Occipital lobe (tissue), 2 donors: ENCODE measurements around the gene TFAP2A. TPM values are rescaled to one million over a fixed set of nuclear protein-coding genes. Genes with fewer than 3 reads are reported as not detected.

Experiments used
- DNase-seq: peaks from one replicate; lab custom pipeline; 2025; lab: John Stamatoyannopoulos, UW
- total RNA-seq: library from RNA; depleted of rRNA; stranded (reverse); fragments of >200 nt; gene quantifications from one replicate; pipeline ENCODE4 v1.2.3, GENCODE V29; 2014

The TFAP2A gene
- total RNA-seq, 1 donor from 2014 or later, result not detected

DNA sequence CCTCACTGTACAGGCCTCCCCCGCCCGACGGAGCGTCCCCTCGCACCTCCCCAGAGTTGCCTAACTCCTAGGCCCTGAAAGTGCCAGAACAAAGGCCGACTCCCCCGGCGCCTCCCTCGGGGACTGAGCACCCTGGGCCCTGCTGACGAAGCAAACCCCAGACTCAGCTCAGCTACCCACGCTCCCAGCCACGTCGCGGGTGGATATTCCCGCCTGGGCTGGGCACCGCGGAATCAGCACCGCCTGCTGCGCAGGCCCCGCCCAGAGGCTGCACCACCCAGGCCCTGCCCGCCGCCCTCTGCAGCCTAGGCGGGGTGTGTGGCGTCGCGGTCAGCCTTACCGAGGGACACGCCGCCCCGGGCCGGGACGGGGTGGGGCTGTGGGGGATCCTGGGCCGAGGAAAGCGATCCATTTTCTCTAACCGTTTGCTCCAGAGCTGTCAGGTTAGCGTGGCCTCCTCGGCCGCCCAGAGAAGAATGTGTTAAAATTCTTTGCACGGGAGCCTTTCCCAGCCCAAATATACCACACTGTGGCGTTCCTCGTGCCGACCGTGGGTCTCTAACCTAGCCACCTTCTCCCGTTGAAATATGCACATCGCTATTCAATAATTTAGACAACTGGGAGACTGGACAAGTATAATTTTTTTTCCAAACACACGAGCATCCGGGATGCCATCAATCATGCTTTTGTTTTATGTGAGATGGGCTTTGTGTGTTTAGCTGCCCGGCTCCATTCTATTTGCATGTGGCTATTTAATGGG, 31.4 kb downstream of the TFAP2A start:
- DNase-seq, result no peak

DNA sequence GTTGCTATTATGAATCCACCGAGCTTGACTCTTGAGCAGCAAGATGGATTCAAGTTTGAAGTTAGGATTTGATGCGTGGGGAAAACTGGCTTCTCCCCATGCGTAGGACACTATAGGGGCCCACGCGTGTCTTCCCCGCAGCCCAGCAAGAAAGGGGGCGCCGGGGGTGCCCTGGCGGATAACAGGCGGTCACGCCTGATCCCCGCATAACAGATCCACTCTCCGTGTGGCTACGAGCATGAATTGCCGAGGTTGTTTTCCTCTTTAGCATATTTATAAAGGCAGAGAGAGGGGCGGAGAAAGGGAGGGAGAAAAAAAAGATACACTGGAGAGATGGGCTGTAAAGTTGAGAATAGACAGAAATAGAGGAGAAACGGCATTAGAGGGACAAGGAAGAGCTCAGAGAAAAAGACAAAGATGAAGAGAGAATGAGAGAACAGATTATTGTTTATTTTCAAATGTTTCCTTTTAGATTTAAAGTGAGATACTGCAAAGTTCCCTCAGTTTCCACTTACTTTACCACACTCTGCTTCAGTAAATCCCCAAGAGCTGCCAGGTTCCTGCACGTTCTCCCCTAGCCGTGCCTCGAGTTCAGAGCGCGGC, 32.0 kb downstream of the TFAP2A start:
- no peak for DNase-seq

GRCh38 chr6:10382322-10382721, 32.6 kb downstream of the TFAP2A start:
- DNase-seq, result no peak

- DNase-seq, result no peak
Observed at GRCh38 chr6:10381830-10382208, 33.1 kb downstream of the TFAP2A start.

DNA sequence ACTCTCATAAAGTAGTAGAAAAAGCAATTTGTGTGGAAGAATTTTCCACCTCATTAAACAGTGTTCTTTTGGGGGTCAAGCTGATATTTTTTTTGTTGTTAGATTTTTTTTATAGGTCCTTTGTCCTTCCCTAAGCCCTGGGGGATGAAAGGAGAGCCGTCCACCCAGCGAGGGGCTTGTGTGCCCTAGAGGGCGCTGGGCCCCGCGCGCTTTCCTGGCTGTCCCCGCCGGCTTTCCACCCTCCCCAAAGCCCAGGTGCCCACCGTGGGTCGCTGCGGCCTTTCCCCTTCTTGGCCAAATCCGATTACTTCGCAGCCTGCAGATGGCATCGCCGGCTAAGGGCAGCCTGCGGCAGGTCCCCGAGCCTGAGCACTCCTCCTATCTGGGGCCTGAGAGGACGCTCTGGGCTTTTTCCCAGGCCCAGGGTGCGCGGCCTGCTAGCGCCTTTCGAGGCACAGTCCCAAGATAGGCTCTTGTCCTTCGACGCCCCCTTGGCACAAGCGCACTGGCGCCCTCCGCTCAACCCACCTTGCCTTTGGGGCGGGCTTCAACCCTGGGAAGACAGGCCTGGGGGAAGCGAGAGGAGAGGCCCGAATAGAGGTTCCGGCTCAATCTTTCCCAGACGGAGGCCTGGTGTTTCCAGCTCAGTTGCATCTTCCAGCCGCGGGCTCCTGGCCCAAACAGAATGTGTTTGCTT, 33.6 kb downstream of the TFAP2A start:
- DNase-seq, result no peak

- no peak for DNase-seq
Observed at GRCh38 chr6:10375391-10375969, 39.4 kb downstream of the TFAP2A start.

- no peak for DNase-seq
Observed at GRCh38 chr6:10373642-10374359, 41.1 kb downstream of the TFAP2A start.

DNA sequence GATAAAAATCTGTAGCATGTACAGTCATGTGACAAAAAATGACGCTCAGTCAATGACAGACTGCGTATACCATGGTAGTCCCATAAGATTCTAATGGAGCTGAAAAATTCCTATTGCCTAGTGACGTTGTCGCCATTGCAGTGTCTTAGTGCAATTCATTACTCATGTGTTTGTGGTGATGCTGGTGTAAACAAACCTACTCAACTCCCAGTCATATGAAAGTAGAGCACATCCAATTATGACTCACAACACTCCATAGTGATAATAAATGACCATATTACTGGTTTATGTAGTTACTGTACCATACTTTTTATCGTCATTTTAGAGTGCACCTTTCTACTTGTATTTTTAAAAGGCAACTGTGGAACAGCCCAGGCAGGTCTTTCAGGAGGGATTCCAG, 45.0 kb downstream of the TFAP2A start:
- no peak for DNase-seq

DNA sequence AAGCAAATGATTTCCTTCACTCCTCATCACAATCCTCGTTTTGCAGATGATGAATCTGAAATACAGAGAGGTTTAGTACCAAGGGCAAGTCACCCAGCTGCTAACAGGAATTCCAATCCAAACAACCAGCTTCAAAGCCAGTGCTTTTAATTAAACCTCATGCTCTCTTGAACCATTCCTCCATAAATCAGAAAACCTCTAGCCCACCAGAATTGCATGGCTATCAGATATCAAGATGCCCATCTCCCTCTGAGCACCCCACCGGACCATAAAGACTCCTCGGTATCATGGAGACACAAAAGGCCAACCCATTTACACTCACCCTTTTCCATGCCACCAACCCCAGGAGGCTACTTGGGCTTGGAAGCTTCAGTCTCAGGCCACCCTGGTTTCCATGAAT, 46.0 kb downstream of the TFAP2A start:
- no peak for DNase-seq

GRCh38 chr6:10363911-10364310, 51.0 kb downstream of the TFAP2A start:
- DNase-seq, result no peak

DNA sequence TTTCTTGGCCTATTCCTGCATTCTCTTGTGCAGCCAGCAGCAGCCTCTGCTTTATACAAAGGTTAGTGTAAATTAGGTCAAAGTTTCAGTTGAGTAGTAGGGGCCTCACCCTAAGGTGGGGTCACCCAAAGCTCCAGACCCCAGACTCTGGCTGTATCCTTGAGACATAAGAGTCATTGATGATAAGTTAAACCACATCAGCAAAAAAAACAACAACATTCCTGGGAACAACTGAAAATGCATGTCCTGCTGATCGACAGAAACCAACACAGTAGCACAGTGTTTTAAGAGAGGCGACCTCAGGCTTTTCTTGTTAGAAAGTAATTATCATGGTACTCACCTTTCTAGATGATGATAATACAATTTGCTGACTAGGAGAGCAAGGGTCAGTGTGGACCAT, 52.6 kb downstream of the TFAP2A start:
- DNase-seq, result no peak

GRCh38 chr6:10361428-10361827, 53.4 kb downstream of the TFAP2A start:
- DNase-seq, result no peak

GRCh38 chr6:10359581-10359980, 55.3 kb downstream of the TFAP2A start:
- DNase-seq, result no peak

GRCh38 chr6:10355115-10355702, 59.7 kb downstream of the TFAP2A start:
- no peak for DNase-seq

GRCh38 chr6:10351791-10352190, 63.1 kb downstream of the TFAP2A start:
- no peak for DNase-seq

GRCh38 chr6:10350720-10351119, 64.2 kb downstream of the TFAP2A start:
- DNase-seq, result no peak

GRCh38 chr6:10347561-10348327, 67.1 kb downstream of the TFAP2A start:
- no peak for DNase-seq
